ENCODE data around the gene SLC16A3.

Gene SLC16A3

DNA sequence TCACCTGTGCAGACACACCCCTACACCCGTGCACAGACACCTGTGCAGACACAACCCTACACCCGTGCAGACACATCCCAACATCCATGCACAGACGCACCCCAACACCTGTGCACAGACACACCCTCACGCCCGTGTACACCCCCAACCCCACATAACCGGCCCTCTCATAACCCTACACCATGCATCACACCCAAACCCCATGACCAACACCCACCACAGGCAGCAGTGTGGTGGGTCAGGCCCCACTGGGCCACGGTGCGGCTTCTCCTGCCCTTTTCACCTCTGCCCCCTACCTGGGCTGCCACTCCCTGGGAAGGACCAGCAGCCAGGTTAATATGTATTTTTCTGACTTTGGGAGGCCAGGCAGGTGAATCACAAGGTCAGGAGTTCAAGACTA, 4.2 kb upstream of the SLC16A3 start:
- DNase-seq: no peak

DNA sequence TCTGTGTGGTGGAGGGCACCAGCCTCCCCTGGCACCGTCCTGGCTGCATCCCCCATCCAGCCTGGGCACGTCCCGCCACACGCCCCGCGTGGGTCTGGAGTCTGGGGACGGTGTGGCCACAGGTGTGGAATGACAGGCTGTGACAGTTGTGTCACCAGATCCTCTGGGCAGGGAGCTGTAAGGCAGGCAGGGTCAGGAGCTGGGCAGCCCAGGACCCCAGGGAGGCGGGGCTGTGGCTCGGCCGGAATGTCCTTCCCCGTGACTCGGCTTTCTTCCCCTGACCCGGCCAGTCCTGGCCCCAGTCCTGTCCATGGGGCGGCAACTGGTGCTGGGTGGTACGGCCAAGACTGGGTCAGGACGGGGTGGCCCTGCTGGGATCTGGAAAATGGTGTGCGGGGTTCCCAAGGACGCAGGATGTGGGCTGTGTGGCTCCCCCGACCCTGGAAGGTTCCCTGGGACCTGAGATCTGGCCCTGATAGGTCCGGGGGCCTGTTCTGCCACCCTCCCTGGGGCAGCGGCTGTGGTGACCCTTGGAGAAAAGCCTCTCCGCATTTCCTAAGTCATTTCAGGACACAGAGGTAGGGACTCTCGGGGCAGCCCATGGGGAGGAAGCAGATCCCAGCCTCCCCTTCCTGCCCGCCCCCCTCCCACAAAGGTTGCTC, 3.3 kb upstream of the SLC16A3 start:
- DNase-seq: no peak

DNA sequence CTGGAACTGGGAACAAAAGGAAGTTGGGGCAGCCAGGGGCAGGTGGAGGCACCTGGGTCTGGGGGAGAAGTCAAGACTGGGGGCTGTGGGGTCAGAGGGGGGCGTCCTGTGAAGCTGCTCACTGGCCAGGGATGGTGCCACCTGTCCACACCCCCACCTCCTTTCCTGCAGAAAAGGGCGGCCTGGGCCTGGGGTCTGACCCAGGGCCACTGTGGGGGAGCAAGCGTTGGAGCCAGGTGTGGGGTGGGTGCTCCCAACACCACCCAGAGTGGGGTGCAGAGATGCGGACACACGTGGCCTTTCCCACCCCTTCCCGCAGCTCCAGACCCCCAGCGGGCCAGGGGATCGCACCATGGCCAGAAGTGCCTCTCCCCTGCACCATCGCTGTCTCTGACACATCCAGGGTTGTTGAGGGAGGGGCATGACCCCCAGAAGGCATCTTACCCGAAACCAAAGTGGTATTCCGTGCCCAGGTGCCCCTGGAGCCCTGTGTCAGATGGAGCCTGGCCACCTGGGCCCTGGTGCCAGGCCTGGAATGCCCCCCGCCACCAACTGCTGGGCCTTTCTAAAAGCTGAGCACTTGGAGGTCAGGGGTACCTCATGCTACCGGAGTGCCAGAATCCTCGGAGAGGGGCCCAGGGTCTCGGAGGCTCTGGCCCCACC, 2.6 kb upstream of the SLC16A3 start:
- no peak for DNase-seq

DNA sequence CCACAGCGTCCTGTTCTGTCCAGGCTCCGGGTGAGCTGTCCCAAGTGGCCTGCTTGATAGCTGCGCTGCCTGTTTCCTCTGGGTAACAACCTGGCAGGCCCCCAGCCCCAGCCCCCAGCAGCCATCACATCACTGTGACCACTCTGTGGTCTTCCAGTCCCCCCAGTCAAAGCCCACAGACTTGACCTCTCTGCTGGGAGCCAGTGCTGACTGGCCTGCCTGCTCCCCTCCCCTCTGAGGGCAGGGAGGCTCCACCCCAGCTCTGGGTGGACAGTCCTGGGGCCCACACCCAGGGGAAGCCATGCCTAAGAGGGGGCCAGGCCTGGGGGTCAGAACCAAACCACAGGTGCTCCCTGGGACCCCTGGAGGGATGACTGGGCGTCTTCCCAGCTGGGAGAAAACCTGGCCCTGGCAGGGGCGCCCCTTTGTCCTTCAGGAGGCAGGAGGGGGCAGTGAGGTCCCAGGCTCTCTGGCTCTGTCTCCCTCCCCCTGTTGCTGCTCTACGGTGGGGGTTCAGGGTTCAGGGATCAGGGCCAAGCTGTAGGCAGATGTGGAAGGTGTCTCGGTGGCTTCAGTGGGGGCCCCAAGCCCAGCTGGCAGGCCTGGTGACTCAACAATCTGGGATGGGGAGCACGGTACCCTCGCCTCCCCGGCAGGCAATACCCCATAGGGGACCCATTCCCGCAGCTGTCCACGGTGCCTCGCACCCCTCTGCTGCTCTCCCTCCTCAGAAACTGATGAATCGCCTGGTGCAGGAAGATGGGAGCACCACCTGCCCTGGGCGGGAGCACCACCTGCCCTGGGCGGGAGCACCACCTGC, 1.8 kb upstream of the SLC16A3 start:
- DNase-seq: no peak

DNA sequence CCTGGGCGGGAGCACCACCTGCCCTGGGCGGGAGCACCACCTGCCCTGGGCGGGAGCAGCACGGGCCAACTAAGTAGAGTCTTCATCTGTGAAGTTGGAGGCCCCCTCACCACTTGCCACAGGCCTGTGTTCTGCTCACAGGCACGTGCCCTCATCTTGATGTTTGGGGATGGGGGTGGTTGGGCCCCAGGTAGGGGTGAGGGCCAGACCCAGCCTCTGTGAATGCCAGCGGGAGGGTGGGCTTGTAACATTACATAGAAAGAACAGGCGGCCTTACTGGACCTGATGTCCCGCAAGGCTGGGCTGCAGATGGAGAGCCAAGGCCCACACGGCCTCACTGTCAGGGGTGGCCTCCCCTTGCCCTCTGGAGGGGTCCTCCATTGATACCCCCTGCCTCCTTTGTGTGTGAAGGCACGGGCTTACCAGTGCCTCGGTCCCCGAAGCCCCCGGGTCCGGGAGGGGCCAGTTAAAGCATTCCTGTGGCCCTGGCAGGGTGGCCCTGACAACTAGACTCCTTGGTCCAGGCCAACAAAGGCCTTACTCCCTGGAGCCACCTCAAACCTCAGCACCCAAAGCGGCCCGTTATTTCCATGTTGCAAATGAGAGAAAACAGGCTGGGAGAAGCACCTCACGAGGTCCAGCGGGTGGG, 1.1 kb upstream of the SLC16A3 start:
- no peak for DNase-seq

- peak; percentile 46 for DNase-seq
Measured at GRCh38 chr17:82228278-82228841, 482 bp upstream of the SLC16A3 start.

DNA sequence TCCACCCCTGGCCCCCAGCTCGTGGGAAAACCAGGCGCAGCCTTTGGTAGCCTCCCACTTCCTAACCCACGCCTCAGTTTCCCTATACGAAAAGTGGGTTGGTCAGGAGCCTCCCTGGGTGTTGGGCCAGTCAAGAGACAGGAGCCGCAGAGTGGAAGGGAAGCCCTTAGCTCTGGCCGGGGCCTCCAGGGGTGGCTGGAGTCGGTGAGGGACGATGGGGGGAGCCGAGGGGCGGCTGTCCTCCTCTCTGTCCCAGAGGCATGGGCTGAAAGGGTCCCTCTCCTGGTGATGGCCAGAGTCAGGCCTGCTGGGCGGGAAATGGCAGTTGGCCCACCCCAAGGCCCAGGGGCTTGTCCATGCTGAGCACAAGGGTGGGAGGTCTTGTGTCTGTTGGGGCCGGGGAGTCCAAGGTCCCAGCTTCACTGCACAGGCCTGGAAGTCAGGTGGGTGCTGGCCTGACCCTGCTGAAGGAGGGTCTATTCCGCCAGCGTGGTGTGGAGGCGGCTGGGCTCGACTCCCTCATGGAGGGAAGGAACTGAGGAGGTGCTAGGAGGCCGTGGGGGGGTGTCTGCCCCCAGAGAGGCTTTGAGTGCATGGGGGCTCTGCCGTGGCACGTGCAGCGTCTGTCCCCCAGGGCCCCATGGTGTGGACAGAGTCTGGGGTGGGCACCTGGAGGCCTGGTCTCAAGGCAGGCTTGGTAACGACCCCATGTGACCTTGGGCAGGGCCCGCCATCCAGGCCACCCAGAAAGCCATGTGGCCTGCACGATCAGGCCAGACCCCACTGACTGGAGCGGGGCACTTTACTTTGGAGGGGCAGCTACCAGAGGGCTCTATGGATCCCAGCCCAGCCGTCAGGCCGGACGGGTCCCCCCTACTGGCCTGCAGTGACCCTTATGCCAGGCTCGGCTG, 1.1 kb downstream of the SLC16A3 start:
- DNase-seq: no peak

GRCh38 chr17:82230609-82231311, 1.9 kb downstream of the SLC16A3 start:
- peak; percentile 50 for DNase-seq

DNA sequence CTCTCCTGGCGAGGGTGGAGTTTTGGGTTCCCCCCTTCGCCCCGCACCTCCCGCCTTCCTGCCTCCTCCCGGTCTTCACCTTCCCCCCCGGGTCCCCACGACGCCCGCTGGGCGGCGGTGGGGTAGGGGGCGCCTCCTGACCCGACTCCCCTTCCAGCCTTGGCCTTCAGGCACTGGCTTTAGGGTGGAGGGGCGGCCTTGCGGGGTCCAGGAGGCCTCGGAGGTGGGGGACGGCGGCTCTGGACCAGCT, 2.4 kb downstream of the SLC16A3 start:
- no peak for DNase-seq

DNA sequence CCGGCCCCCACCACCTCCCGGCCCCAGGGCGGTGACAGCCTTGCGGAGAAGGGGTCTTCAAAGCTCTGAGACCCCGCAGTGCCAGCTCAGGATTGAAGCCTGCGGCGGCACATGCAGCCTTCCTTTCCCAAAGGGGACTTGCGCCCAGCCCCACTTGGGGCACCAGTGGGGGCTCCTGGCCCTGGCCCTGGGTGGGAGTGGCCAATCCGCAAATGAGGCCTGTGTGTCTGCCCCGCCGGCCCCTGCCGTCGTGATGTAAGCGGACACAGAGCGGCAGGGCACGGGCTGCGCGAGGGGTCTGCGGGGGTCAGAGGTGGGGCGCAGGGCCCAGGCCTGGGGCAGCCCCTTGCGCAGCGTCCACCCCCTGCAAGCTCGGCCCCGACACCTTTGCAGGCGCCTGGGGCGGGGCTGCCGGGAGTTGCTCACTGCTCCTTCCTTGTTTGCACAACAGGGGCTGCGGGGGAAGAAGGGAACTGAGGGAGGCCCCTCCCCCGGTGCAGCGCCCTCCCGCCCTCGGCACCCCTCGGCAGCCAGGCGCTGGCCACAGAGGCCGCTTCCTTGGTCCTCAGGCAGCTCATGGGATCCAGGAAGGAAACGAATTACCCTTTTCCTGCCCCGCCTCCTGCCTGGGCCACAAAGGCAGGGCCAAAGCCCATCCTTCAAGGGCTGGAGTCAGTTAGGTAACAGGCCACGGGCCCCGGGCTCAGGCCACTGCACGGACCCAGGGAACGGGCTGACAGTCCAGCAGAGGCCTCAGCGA, 2.9 kb downstream of the SLC16A3 start:
- DNase-seq: no peak

- DNase-seq: no peak
Measured at GRCh38 chr17:82232322-82232820, 3.5 kb downstream of the SLC16A3 start.

GRCh38 chr17:82232876-82233785, 4.3 kb downstream of the SLC16A3 start:
- no peak for DNase-seq

- DNase-seq: no peak
Measured at GRCh38 chr17:82234211-82235055, 5.6 kb downstream of the SLC16A3 start.

GRCh38 chr17:82235056-82235774, 6.4 kb downstream of the SLC16A3 start:
- DNase-seq: no peak

DNA sequence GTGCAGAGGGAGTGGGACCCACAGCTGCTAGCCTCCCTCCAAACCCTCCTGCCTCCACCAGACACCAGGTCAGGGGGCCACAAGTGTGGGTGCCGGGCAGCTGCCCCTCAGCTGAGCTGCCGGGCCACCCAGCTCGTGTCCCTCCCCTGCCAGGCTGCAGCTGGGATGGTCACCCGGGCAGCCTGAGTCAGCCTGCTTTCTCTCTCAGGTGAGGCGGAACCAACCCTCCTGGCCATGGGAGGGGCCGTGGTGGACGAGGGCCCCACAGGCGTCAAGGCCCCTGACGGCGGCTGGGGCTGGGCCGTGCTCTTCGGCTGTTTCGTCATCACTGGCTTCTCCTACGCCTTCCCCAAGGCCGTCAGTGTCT, 6.9 kb downstream of the SLC16A3 start:
- no peak for DNase-seq

- DNase-seq: peak; percentile 64
Measured at GRCh38 chr17:82236142-82236971, 7.5 kb downstream of the SLC16A3 start.
